Karpas-422 (cell line): ENCODE results near the gene SLC9A4. TPM values are rescaled to one million over a fixed set of nuclear protein-coding genes. Genes with fewer than 3 reads are reported as not detected.

Experiments used
- DNase-seq: peaks from one replicate; pipeline ENCODE4 v3.0.0-alpha.2; 2015
- H2AFZ ChIP-seq: fragments of 200-600 bp; sonication (generic); 2 replicates; pipeline ENCODE4 v1.6.1; 2014; ENCODE audit warnings: antibody characterized with exemption, low read length, mixed read lengths
- H3K27ac ChIP-seq: fragments of 200-600 bp; sonication (generic); 2 replicates; pipeline ENCODE4 v1.5.1; 2014; ENCODE audit warnings: mild to moderate bottlenecking, low read length, moderate library complexity
- H3K27me3 ChIP-seq: fragments of 200-600 bp; sonication (generic); 2 replicates; pipeline ENCODE4 v1.6.1; 2014; ENCODE audit warnings: low read length, mixed read lengths
- H3K36me3 ChIP-seq: fragments of 200-600 bp; sonication (generic); 2 replicates; pipeline ENCODE4 v1.6.1; 2014; ENCODE audit warnings: low read length, mixed read lengths; ENCODE audit not compliant: insufficient read depth
- H3K4me1 ChIP-seq: fragments of 200-600 bp; sonication (generic); 2 replicates; pipeline ENCODE4 v1.6.1; 2014; ENCODE audit warnings: mild to moderate bottlenecking, low read length, mixed read lengths
- H3K4me2 ChIP-seq: fragments of 200-600 bp; sonication (generic); 2 replicates; pipeline ENCODE4 v1.6.1; 2014; ENCODE audit warnings: low read length, low read depth, mild to moderate bottlenecking; ENCODE audit not compliant: poor library complexity, severe bottlenecking
- H3K4me3 ChIP-seq: fragments of 200-600 bp; sonication (generic); 2 replicates; pipeline ENCODE4 v1.5.1; 2014; ENCODE audit warnings: mild to moderate bottlenecking, antibody characterized with exemption, low read length, mixed read lengths
- H3K79me2 ChIP-seq: fragments of 200-600 bp; sonication (generic); 2 replicates; pipeline ENCODE4 v1.6.1; 2014; ENCODE audit warnings: mild to moderate bottlenecking, low read length, mixed read lengths
- H3K9ac ChIP-seq: fragments of 200-600 bp; sonication (generic); 2 replicates; pipeline ENCODE4 v1.6.0; 2014; ENCODE audit warnings: low read length
- H3K9me2 ChIP-seq: fragments of 200-600 bp; sonication (generic), shearing (Covaris generic); replicated peaks from 2 replicates; pipeline ENCODE4 v1.6.0; 2014; ENCODE audit warnings: mild to moderate bottlenecking, low read length, moderate library complexity; ENCODE audit not compliant: insufficient read depth
- H3K9me3 ChIP-seq: fragments of 300-700, 200-600 bp; sonication (generic); 2 replicates; pipeline ENCODE4 v1.6.1; 2014; ENCODE audit warnings: low read length, mixed read lengths
- H4K20me1 ChIP-seq: fragments of 200-600 bp; sonication (generic); 2 replicates; pipeline ENCODE4 v1.6.1; 2014; ENCODE audit warnings: mild to moderate bottlenecking, antibody characterized with exemption, low read length, low read depth; ENCODE audit not compliant: insufficient read depth
- total RNA-seq: library from RNA; depleted of rRNA; stranded (reverse); fragments of >200 nt; shearing (Covaris generic); gene quantifications from 2 replicates; pipeline ENCODE4 v1.2.3, GENCODE V29; 2014; ENCODE audit warnings: low replicate concordance

SLC9A4 gene
- total RNA-seq, 1 experiment from 2014 or later, result not detected

- Histone ChIP-seq H4K20me1 (no peaks in the 10 kb centered on the region), H3K9ac (no peak overlapping the region), H2AFZ (no peak overlapping the region), H3K9me3 (no peaks in the 10 kb centered on the region), H3K79me2 (no peaks in the 10 kb centered on the region), H3K27ac (no peak overlapping the region), H3K9me2 (no peaks in the 10 kb centered on the region), H3K4me3 (no peak overlapping the region), H3K4me1 (no peaks in the 10 kb centered on the region), H3K4me2 (no peak overlapping the region), H3K27me3 (0 out of 2 replicates have a peak, but pooled peaks cover 3% of the 10 kb centered on the region), H3K36me3 (no peaks in the 10 kb centered on the region)
- no peak for DNase-seq
Observed at GRCh38 chr2:102434655-102435381, 38.2 kb upstream of the SLC9A4 start.

GRCh38 chr2:102435741-102436140, 37.3 kb upstream of the SLC9A4 start:
- Histone ChIP-seq H3K36me3 (no peaks in the 10 kb centered on the region), H2AFZ (no peak overlapping the region), H3K4me1 (no peaks in the 10 kb centered on the region), H3K79me2 (no peaks in the 10 kb centered on the region), H4K20me1 (no peaks in the 10 kb centered on the region), H3K27ac (no peak overlapping the region), H3K9ac (no peak overlapping the region), H3K4me3 (no peak overlapping the region), H3K9me3 (no peaks in the 10 kb centered on the region), H3K9me2 (no peaks in the 10 kb centered on the region), H3K4me2 (no peak overlapping the region), H3K27me3 (0 out of 2 replicates have a peak, but pooled peaks cover 3% of the 10 kb centered on the region)
- no peak for DNase-seq

GRCh38 chr2:102436323-102436722, 36.7 kb upstream of the SLC9A4 start:
- Histone ChIP-seq H3K4me1 (no peaks in the 10 kb centered on the region), H3K4me2 (no peak overlapping the region), H3K4me3 (no peak overlapping the region), H3K79me2 (no peaks in the 10 kb centered on the region), H3K27ac (no peak overlapping the region), H3K36me3 (no peaks in the 10 kb centered on the region), H3K9me2 (no peaks in the 10 kb centered on the region), H3K27me3 (0 out of 2 replicates have a peak, but pooled peaks cover 3% of the 10 kb centered on the region), H4K20me1 (no peaks in the 10 kb centered on the region), H3K9me3 (no peaks in the 10 kb centered on the region), H3K9ac (no peak overlapping the region), H2AFZ (no peak overlapping the region)
- DNase-seq, result no peak

GRCh38 chr2:102437122-102437521, 35.9 kb upstream of the SLC9A4 start:
- Histone ChIP-seq H3K36me3 (no peaks in the 10 kb centered on the region), H3K27ac (no peak overlapping the region), H3K4me3 (no peak overlapping the region), H4K20me1 (no peaks in the 10 kb centered on the region), H3K9me3 (no peaks in the 10 kb centered on the region), H3K9me2 (no peaks in the 10 kb centered on the region), H2AFZ (no peak overlapping the region), H3K27me3 (no peaks in the 10 kb centered on the region), H3K9ac (no peak overlapping the region), H3K79me2 (no peaks in the 10 kb centered on the region), H3K4me1 (no peaks in the 10 kb centered on the region), H3K4me2 (no peak overlapping the region)
- no peak for DNase-seq

GRCh38 chr2:102438111-102438510, 34.9 kb upstream of the SLC9A4 start:
- Histone ChIP-seq H3K9me3 (no peaks in the 10 kb centered on the region), H3K27me3 (no peaks in the 10 kb centered on the region), H3K36me3 (no peaks in the 10 kb centered on the region), H3K9ac (no peak overlapping the region), H3K27ac (no peak overlapping the region), H2AFZ (no peak overlapping the region), H3K4me1 (no peaks in the 10 kb centered on the region), H3K79me2 (no peaks in the 10 kb centered on the region), H4K20me1 (no peaks in the 10 kb centered on the region), H3K4me2 (no peak overlapping the region), H3K4me3 (no peak overlapping the region), H3K9me2 (no peaks in the 10 kb centered on the region)
- no peak for DNase-seq

GRCh38 chr2:102438578-102438977, 34.4 kb upstream of the SLC9A4 start:
- no peak overlapping the region for H3K4me2 ChIP-seq
- H2AFZ ChIP-seq, result no peak overlapping the region
- no peak overlapping the region for H3K9ac ChIP-seq
- no peak overlapping the region for H3K27ac ChIP-seq
- no peak for DNase-seq
- no peaks in the 10 kb centered on the region for H3K27me3 ChIP-seq
- H3K9me3 ChIP-seq, result no peaks in the 10 kb centered on the region
- no peaks in the 10 kb centered on the region for H3K4me1 ChIP-seq
- H3K9me2 ChIP-seq, result no peaks in the 10 kb centered on the region
- no peaks in the 10 kb centered on the region for H3K36me3 ChIP-seq
- no peak overlapping the region for H3K4me3 ChIP-seq
- H4K20me1 ChIP-seq, result no peaks in the 10 kb centered on the region
- no peaks in the 10 kb centered on the region for H3K79me2 ChIP-seq

- Histone ChIP-seq H3K4me1 (no peaks in the 10 kb centered on the region), H4K20me1 (no peaks in the 10 kb centered on the region), H2AFZ (no peak overlapping the region), H3K9me2 (no peaks in the 10 kb centered on the region), H3K4me3 (no peak overlapping the region), H3K27ac (no peak overlapping the region), H3K4me2 (no peak overlapping the region), H3K36me3 (no peaks in the 10 kb centered on the region), H3K9ac (no peak overlapping the region), H3K9me3 (no peaks in the 10 kb centered on the region), H3K79me2 (no peaks in the 10 kb centered on the region), H3K27me3 (no peaks in the 10 kb centered on the region)
- DNase-seq, result no peak
Observed at GRCh38 chr2:102439065-102439695, 33.8 kb upstream of the SLC9A4 start.

GRCh38 chr2:102442967-102443828, 29.8 kb upstream of the SLC9A4 start:
- no peak overlapping the region for H3K4me3 ChIP-seq
- no peak overlapping the region for H3K27ac ChIP-seq
- no peak overlapping the region for H3K4me2 ChIP-seq
- no peaks in the 10 kb centered on the region for H3K79me2 ChIP-seq
- no peak overlapping the region for H2AFZ ChIP-seq
- no peaks in the 10 kb centered on the region for H3K9me3 ChIP-seq
- no peaks in the 10 kb centered on the region for H4K20me1 ChIP-seq
- H3K36me3 ChIP-seq, result no peaks in the 10 kb centered on the region
- H3K9me2 ChIP-seq, result no peaks in the 10 kb centered on the region
- H3K27me3 ChIP-seq, result no peaks in the 10 kb centered on the region
- H3K4me1 ChIP-seq, result no peaks in the 10 kb centered on the region
- DNase-seq, result peak; percentile 65
- H3K9ac ChIP-seq, result no peak overlapping the region
